MCF 10A (cell line): ENCODE results near the gene LRIG3. TPM values are rescaled to one million over a fixed set of nuclear protein-coding genes. Genes with fewer than 3 reads are reported as not detected.

Experiments used
- BruUV-seq: library from RNA; stranded (reverse); fragments of 400-500 nt; replicated peaks from 2 replicates; lab custom pipeline; 2021; lab: Mats Ljungman, UMichigan
- CTCF ChIA-PET: fragments of 300-600 bp; sonication (Branson Sonifier 250); formaldehyde crosslinking; extraction: SDS; loops from one replicate; lab custom pipeline; 2021; ENCODE audit warnings: antibody characterized with exemption, inconsistent platforms; lab: Yijun Ruan, JAX
- POLR2A ChIA-PET: fragments of 300-600, 350-650 bp; sonication (Branson Sonifier 250); formaldehyde crosslinking; extraction: SDS; loops from one replicate; lab custom pipeline; 2020; ENCODE audit warnings: antibody characterized with exemption, inconsistent platforms; lab: Yijun Ruan, JAX
- DNase-seq: peaks from one replicate; pipeline ENCODE4 v3.0.0-alpha.2; 2018; ENCODE audit not compliant: unreplicated experiment
- H3K27ac Mint-ChIP-seq: one replicate; pipeline ENCODE4 v1.8.0; 2022; ENCODE audit warnings: mild to moderate bottlenecking, low read depth, mixed read lengths; ENCODE audit not compliant: unreplicated experiment
- H3K27me3 Mint-ChIP-seq: one replicate; pipeline ENCODE4 v1.8.0; 2022; ENCODE audit warnings: mixed read lengths; ENCODE audit not compliant: insufficient read depth, unreplicated experiment
- H3K36me3 Mint-ChIP-seq: one replicate; pipeline ENCODE4 v1.8.0; 2022; ENCODE audit warnings: mild to moderate bottlenecking, moderate library complexity, mixed read lengths; ENCODE audit not compliant: insufficient read depth, unreplicated experiment
- H3K4me1 Mint-ChIP-seq: one replicate; pipeline ENCODE4 v1.8.0; 2022; ENCODE audit warnings: mixed read lengths; ENCODE audit not compliant: insufficient read depth, unreplicated experiment
- H3K4me3 Mint-ChIP-seq: one replicate; pipeline ENCODE4 v1.8.0; 2022; ENCODE audit warnings: mild to moderate bottlenecking, moderate library complexity, mixed read lengths; ENCODE audit not compliant: unreplicated experiment
- H3K9me3 Mint-ChIP-seq: one replicate; pipeline ENCODE4 v1.8.0; 2022; ENCODE audit warnings: mixed read lengths; ENCODE audit not compliant: unreplicated experiment
- CTCF ChIP-seq: fragments of 200-600 bp; IDR thresholded peaks from one replicate; pipeline ENCODE4 v1.8.0; 2022; ENCODE audit warnings: antibody characterized with exemption, mild to moderate bottlenecking; ENCODE audit not compliant: unreplicated experiment
- intact Hi-C: fragments of 100-400 bp; cut with micrococcal nuclease; formaldehyde crosslinking; loops from 2 replicates; pipeline ENCODE4 v1.14.1; 2022
- total RNA-seq: library from RNA; stranded (reverse); gene quantifications from 2 replicates; pipeline ENCODE4 v1.2.3, GENCODE V29; 2022

The LRIG3 gene
- total RNA-seq, 1 experiment from 2014 or later: 41.5 TPM

- no peak for DNase-seq
- H3K4me1 Mint-ChIP-seq: no peaks in the 10 kb centered on the region
- no peaks in the 10 kb centered on the region for H3K9me3 Mint-ChIP-seq
- H3K36me3 Mint-ChIP-seq: no peaks in the 10 kb centered on the region
- no peak overlapping the region for H3K4me3 Mint-ChIP-seq
- no peak overlapping the region for H3K27ac Mint-ChIP-seq
- no peak for TF ChIP-seq CTCF
- CTCF ChIA-PET: interaction anchor here (0.6 kb wide), 1 partner anchor 26 kb away, joined by 3 read pairs; no protein-coding TSS in a partner anchor
- POLR2A ChIA-PET: interaction anchor here (0.6 kb wide), 1 partner anchor 8 kb away, joined by 3 read pairs; no protein-coding TSS in a partner anchor
- BruUV-seq: no TSS peak
- H3K27me3 Mint-ChIP-seq: no peaks in the 10 kb centered on the region
- intact Hi-C loops: no loop called here
Measured at GRCh38 chr12:58850826-58851225, 69.5 kb downstream of the LRIG3 start.

GRCh38 chr12:58847901-58848600 lies 72.3 kb downstream of the LRIG3 start:
- Mint-ChIP-seq H3K27ac (no peak overlapping the region), H3K36me3 (no peaks in the 10 kb centered on the region), H3K4me3 (no peak overlapping the region), H3K9me3 (no peaks in the 10 kb centered on the region), H3K4me1 (no peaks in the 10 kb centered on the region), H3K27me3 (no peaks in the 10 kb centered on the region)
- no peak for TF ChIP-seq CTCF
- ChIA-PET CTCF (interaction anchor here (0.7 to 1.6 kb wide), 4 partner anchors 11 to 265 kb away, joined by 3 to 8 read pairs (median 4); no protein-coding TSS in a partner anchor), POLR2A (interaction anchor here (1.1 kb wide), 1 partner anchor 10 kb away, joined by 3 read pairs; no protein-coding TSS in a partner anchor)
- intact Hi-C loops: no loop called here
- DNase-seq: peak; percentile 2
- no TSS peak for BruUV-seq

- Mint-ChIP-seq H3K9me3 (peaks cover 10% of the 10 kb centered on the region), H3K27ac (no peak overlapping the region), H3K36me3 (no peaks in the 10 kb centered on the region), H3K4me1 (no peaks in the 10 kb centered on the region), H3K4me3 (no peak overlapping the region), H3K27me3 (no peaks in the 10 kb centered on the region)
- ChIA-PET POLR2A (interaction anchor here (0.5 to 1.4 kb wide), 2 partner anchors 9 to 403 kb away, joined by 3 to 4 read pairs; no protein-coding TSS in a partner anchor), CTCF (interaction anchor here (0.7 kb wide), 1 partner anchor 305 kb away, joined by 3 read pairs; no protein-coding TSS in a partner anchor)
- intact Hi-C loops: no loop called here
- no peak for TF ChIP-seq CTCF
- DNase-seq: peak; percentile 34
- no TSS peak for BruUV-seq
Measured at GRCh38 chr12:58844161-58844560, 76.1 kb downstream of the LRIG3 start.

GRCh38 chr12:58841058-58841798 lies 79.1 kb downstream of the LRIG3 start:
- Mint-ChIP-seq H3K36me3 (no peaks in the 10 kb centered on the region), H3K4me3 (no peak overlapping the region), H3K27ac (no peak overlapping the region), H3K27me3 (no peaks in the 10 kb centered on the region), H3K4me1 (no peaks in the 10 kb centered on the region), H3K9me3 (peaks cover 14% of the 10 kb centered on the region)
- no peak for DNase-seq
- intact Hi-C loops: no loop called here
- BruUV-seq: no TSS peak
- TF ChIP-seq CTCF: no peak
- ChIA-PET POLR2A (no interaction called here), CTCF (interaction anchor here (0.6 to 1.1 kb wide), 2 partner anchors 71 to 433 kb away, joined by 3 to 5 read pairs; no protein-coding TSS in a partner anchor)
